OCI-LY3 (cell line): ENCODE results near the gene MCM3AP.
A peak's percentile ranks its signal among the peaks of the same experiment; 100 is the strongest.

Experiments
- H2AFZ ChIP-seq: fragments of 200-600, 300-600 bp; shearing (Covaris generic); 2 replicates; pipeline ENCODE4 v1.6.0; 2014; ENCODE audit warnings: antibody characterized with exemption, low read depth, low read length
- H3K27ac ChIP-seq: fragments of 200-600, 300-600 bp; sonication (generic); 2 replicates; pipeline ENCODE4 v1.5.1; 2014; ENCODE audit warnings: mild to moderate bottlenecking, low read length, moderate library complexity, mixed read lengths
- H3K27me3 ChIP-seq: fragments of 200-600, 300-600 bp; sonication (generic); 2 replicates; pipeline ENCODE4 v1.6.1; 2014; ENCODE audit warnings: low read depth, low read length, mixed read lengths
- H3K36me3 ChIP-seq: fragments of 200-600, 300-600 bp; sonication (generic); replicated peaks from 2 replicates; pipeline ENCODE3; 2014; ENCODE audit warnings: low read depth, low read length, mixed read lengths
- H3K4me1 ChIP-seq: fragments of 300-600, 200-600 bp; sonication (generic); 2 replicates; pipeline ENCODE4 v1.6.1; 2014; ENCODE audit warnings: low read length, mixed read lengths
- H3K4me2 ChIP-seq: fragments of 200-600, 300-600 bp; sonication (generic); 2 replicates; pipeline ENCODE4 v1.6.1; 2014; ENCODE audit warnings: low read length, mixed read lengths
- H3K4me3 ChIP-seq: fragments of 300-600, 200-600 bp; sonication (generic); 2 replicates; pipeline ENCODE4 v1.5.1; 2014; ENCODE audit warnings: antibody characterized with exemption, mild to moderate bottlenecking, low read length, moderate library complexity
- H3K79me2 ChIP-seq: fragments of 300-600, 200-600 bp; shearing (Covaris generic); 2 replicates; pipeline ENCODE4 v1.6.1; 2014; ENCODE audit warnings: mild to moderate bottlenecking, low read length, mixed read lengths
- H3K9ac ChIP-seq: fragments of 300-600, 200-600 bp; shearing (Covaris generic); 2 replicates; pipeline ENCODE4 v1.6.0; 2014; ENCODE audit warnings: mild to moderate bottlenecking, low read length, moderate library complexity
- H3K9me3 ChIP-seq: fragments of 200-600, 300-600 bp; shearing (Covaris generic); 2 replicates; pipeline ENCODE4 v1.6.1; 2014; ENCODE audit warnings: low read length, mixed read lengths; ENCODE audit not compliant: insufficient read depth
- H4K20me1 ChIP-seq: fragments of 200-600, 300-600 bp; sonication (generic); 2 replicates; pipeline ENCODE4 v1.6.1; 2016; ENCODE audit warnings: low read length, mixed read lengths; ENCODE audit not compliant: insufficient read depth
- EZH2phosphoT487 ChIP-seq: fragments of 200-600 bp; shearing (Covaris generic); IDR thresholded peaks from 2 replicates; pipeline ENCODE4 v1.6.1; 2018; ENCODE audit warnings: antibody characterized with exemption, mixed run types, low read depth
- TF ChIP-seq, protein P1 (sequence below): fragments of 200-600, 300-600 bp; sonication (generic); IDR thresholded peaks from 2 replicates; pipeline ENCODE4 v1.5.1; 2014; ENCODE audit warnings: antibody characterized with exemption, low read length, low read depth

MCM3AP gene

DNA sequence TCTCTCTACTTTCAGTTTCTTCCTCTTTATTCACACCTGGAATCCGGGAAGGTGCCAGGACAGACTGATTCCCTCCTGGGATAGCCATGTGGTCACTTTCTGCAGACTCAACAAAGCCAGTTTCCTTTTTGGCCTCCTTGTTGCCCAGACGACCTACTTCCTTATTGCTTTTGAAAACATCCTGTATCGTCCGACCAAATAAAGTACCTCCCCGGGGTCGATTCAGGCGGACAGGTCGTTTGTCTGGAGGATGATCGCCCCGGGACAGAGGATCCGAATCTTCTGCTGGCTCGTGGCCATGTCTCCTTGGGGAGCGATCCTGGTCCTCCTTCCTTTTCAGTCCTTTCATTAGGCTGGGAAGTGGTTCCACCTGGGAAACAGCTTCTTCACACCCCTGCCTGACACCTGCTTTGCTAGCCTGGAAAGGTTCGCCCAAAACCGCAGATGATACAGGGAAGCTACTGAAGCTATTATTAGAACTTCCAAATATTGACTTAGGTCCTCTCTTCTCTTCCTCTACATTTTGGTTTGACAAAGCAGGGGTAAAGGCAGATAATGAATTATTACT lies 1.2 kb downstream of the MCM3AP start:
- Histone ChIP-seq H3K27ac (no peak overlapping the region), H4K20me1 (no peaks in the 10 kb centered on the region), H3K27me3 (no peaks in the 10 kb centered on the region), H3K4me3 (no peak overlapping the region), H3K4me2 (peak overlapping the region; percentile 9; the same call in 1 of the 2 replicates), H3K79me2 (peaks cover 61% of the 10 kb centered on the region), H3K36me3 (peaks cover 29% of the 10 kb centered on the region), H3K9me3 (no peaks in the 10 kb centered on the region), H2AFZ (no peak overlapping the region), H3K9ac (no peak overlapping the region), H3K4me1 (peaks cover 23% of the 10 kb centered on the region)
- TF ChIP-seq, protein P1, sequence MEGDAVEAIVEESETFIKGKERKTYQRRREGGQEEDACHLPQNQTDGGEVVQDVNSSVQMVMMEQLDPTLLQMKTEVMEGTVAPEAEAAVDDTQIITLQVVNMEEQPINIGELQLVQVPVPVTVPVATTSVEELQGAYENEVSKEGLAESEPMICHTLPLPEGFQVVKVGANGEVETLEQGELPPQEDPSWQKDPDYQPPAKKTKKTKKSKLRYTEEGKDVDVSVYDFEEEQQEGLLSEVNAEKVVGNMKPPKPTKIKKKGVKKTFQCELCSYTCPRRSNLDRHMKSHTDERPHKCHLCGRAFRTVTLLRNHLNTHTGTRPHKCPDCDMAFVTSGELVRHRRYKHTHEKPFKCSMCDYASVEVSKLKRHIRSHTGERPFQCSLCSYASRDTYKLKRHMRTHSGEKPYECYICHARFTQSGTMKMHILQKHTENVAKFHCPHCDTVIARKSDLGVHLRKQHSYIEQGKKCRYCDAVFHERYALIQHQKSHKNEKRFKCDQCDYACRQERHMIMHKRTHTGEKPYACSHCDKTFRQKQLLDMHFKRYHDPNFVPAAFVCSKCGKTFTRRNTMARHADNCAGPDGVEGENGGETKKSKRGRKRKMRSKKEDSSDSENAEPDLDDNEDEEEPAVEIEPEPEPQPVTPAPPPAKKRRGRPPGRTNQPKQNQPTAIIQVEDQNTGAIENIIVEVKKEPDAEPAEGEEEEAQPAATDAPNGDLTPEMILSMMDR: no peak
- TF ChIP-seq EZH2phosphoT487: no peak

DNA sequence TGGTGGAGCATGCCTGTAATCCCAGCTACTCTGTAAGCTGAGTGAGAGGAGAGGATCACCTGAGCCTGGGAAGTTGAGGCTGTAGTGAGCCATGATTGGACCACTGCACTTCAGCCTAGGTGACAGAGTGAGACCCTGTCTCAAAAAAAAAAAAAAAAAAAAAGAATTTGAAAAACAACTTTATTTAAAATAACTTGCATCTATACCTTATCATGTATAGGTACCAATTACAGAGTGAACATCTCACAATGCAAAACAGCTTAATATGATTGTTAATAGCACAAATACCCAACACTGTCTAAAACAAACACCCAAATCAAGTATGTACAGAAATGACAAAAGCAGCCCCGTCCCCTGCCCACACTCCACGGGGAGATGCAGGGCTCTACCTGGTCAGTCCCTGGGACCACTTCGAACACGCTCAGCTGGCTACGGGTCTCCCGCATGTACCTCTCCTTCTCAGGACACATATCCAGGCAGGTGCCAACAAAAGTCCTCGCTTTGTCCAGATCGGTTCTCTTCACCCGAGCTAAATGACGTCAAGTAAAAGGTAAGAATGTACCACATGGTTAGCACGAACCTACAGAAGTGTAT lies 10.5 kb downstream of the MCM3AP start:
- Histone ChIP-seq H3K4me3 (no peak overlapping the region), H3K9ac (no peak overlapping the region), H4K20me1 (no peaks in the 10 kb centered on the region), H3K36me3 (peaks cover 39% of the 10 kb centered on the region), H3K27ac (no peak overlapping the region), H3K79me2 (0 out of 2 replicates have a peak, but pooled peaks cover 4% of the 10 kb centered on the region), H3K4me1 (no peaks in the 10 kb centered on the region), H2AFZ (no peak overlapping the region), H3K4me2 (no peak overlapping the region), H3K27me3 (no peaks in the 10 kb centered on the region), H3K9me3 (no peaks in the 10 kb centered on the region)
- TF ChIP-seq EZH2phosphoT487: no peak
- TF ChIP-seq, protein P1: no peak

DNA sequence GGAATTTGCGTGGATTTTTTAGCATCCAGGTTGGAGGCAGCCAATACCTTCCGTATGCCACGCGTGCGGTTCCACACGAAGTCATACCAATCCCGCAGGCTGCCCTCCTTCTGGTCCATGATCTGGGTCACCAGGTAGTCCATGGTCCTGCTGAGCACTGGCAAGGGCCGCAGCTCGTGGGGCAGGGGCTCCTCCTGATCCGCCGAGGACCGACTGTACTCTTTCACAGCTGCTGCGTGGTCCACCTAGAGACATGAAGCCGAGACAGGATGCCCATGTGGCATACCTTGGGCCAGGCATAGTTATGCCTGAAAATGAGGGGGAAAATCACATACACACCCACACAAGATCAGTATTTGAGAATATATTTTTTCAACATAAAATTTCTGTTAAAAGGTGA lies 12.1 kb downstream of the MCM3AP start:
- H2AFZ ChIP-seq: no peak overlapping the region
- no peaks in the 10 kb centered on the region for H3K9me3 ChIP-seq
- no peak overlapping the region for H3K27ac ChIP-seq
- H3K4me2 ChIP-seq: no peak overlapping the region
- H3K36me3 ChIP-seq: peaks cover 36% of the 10 kb centered on the region
- H3K4me1 ChIP-seq: no peaks in the 10 kb centered on the region
- H4K20me1 ChIP-seq: no peaks in the 10 kb centered on the region
- 0 out of 2 replicates have a peak, but pooled peaks cover 4% of the 10 kb centered on the region for H3K79me2 ChIP-seq
- no peak overlapping the region for H3K9ac ChIP-seq
- TF ChIP-seq, protein P1: no peak
- TF ChIP-seq EZH2phosphoT487: no peak
- H3K4me3 ChIP-seq: no peak overlapping the region
- H3K27me3 ChIP-seq: no peaks in the 10 kb centered on the region

DNA sequence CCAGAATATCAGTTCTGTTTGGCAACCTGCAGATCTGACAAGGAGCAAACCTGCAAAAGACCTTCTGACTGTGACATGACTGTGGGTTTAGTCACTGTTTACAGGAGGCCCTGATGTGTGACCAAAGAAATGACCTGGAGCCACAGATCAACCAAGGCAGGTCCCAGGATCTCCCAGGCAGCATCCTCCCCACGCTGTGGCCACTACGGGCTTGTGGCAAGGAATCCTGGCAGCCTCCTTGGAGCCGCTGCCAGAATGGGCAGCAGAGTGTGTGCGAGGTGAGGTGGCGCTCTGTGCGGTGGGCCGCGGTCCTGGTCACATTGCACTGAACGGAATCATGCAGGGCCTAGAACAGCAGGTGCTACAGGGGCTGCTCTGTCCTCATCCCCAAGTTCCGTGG lies 15.9 kb downstream of the MCM3AP start:
- Histone ChIP-seq H3K79me2 (no peaks in the 10 kb centered on the region), H3K4me1 (no peaks in the 10 kb centered on the region), H2AFZ (no peak overlapping the region), H3K36me3 (peaks cover 35% of the 10 kb centered on the region), H3K27ac (no peak overlapping the region), H3K4me2 (no peak overlapping the region), H3K27me3 (no peaks in the 10 kb centered on the region), H3K9me3 (no peaks in the 10 kb centered on the region), H3K9ac (no peak overlapping the region), H3K4me3 (no peak overlapping the region), H4K20me1 (no peaks in the 10 kb centered on the region)
- TF ChIP-seq, protein P1: no peak
- TF ChIP-seq EZH2phosphoT487: no peak
